Heart left ventricle (tissue), 16 donors: ENCODE measurements around the gene RFX3. TPM values are rescaled to one million over a fixed set of nuclear protein-coding genes. Genes with fewer than 3 reads are reported as not detected.

Experiments
- ATAC-seq, 4 donors: fragments of 200-7000 bp; cut with Tn5 transposase; one replicate each; pipeline ENCODE4 v1.9.1; 2020 to 2022; ENCODE audit warnings: moderate library complexity in 4 of 4, mild to moderate bottlenecking in 3 of 4, moderate number of reproducible peaks in 1 of 4
- DNase-seq, 5 donors: peaks; one replicate each; pipeline ENCODE4 v3.0.0-alpha.2; 2020
- H3K27ac ChIP-seq, 12 donors: fragments of 200-600 bp; sonication (generic) in 4 of 12; one replicate each; pipeline versions ENCODE4 v1.5.0 to v1.8.0; 2016 to 2022; ENCODE audit warnings: mild to moderate bottlenecking in 2 of 12
- H3K27me3 ChIP-seq, 9 donors: fragments of 200-600 bp; sonication (generic) in 2 of 9; one replicate each; pipeline versions ENCODE4 v1.5.1 to v1.8.0; 2016 to 2022; ENCODE audit warnings: mild to moderate bottlenecking in 3 of 9
- H3K36me3 ChIP-seq, 9 donors: fragments of 200-600 bp; sonication (generic) in 2 of 9; one replicate each; pipeline versions ENCODE4 v1.5.0 to v1.8.0; 2018 to 2022; ENCODE audit warnings: mild to moderate bottlenecking in 2 of 9
- H3K4me1 ChIP-seq, 12 donors: fragments of 200-600 bp; sonication (generic) in 4 of 12; one replicate each; pipeline versions ENCODE4 v1.5.0 to v1.8.0; 2016 to 2022; ENCODE audit warnings: mild to moderate bottlenecking in 3 of 12
- H3K4me3 ChIP-seq, 12 donors: fragments of 200-600 bp; sonication (generic) in 4 of 12; one replicate each; pipeline versions ENCODE4 v1.5.0 to v1.8.0; 2017 to 2022; ENCODE audit warnings: mild to moderate bottlenecking in 9 of 12, moderate library complexity in 4 of 12
- H3K9me3 ChIP-seq, 12 donors: fragments of 200-600 bp; sonication (generic) in 4 of 12; one replicate each; pipeline versions ENCODE4 v1.5.0 to v1.8.0; 2016 to 2022; ENCODE audit warnings: mild to moderate bottlenecking in 1 of 12
- POLR2A ChIP-seq, 2 donors: fragments of 450-650 bp; IDR thresholded peaks; one replicate each; pipeline ENCODE4 v1.6.1; 2017; ENCODE audit warnings: antibody characterized with exemption in 2 of 2, mild to moderate bottlenecking in 2 of 2, moderate library complexity in 2 of 2
- WGBS, 4 donors: extraction: QIAGEN DNeasy Blood & Tissue Kit in 2 of 4; methylation state at CpG; one replicate each; pipeline versions ENCODE4 v1.1.5 to v1.1.7; 2013 to 2018; 5-methylcytosine and 5-hydroxymethylcytosine counted together
- intact Hi-C, 10 donors: fragments of 100-400 bp; cut with DNase I; formaldehyde crosslinking; loops; one replicate each; pipeline versions ENCODE4 v1.11.1 to v1.14.2; 2022
- polyA plus RNA-seq, 2 donors: library from polyadenylated mRNA; stranded (reverse); fragments of 200-250 nt; gene quantifications; one replicate each; pipeline ENCODE4 v1.2.3, GENCODE V29; 2013
- total RNA-seq, 9 donors: library from RNA; depleted of rRNA in 2 of 9; stranded (reverse); fragments of >200 nt in 2 of 9; fragmentation: NEBNext Ultra II Directional in 3 of 9; extraction: Animal tissue kit (Norgen Biotek cat#: 25700) in 3 of 9; gene quantifications; one replicate each; pipeline versions ENCODE4 v1.1.0 to v1.2.4, GENCODE V29; 2016 to 2023
- TF ChIP-seq, protein P1 (sequence below), 12 donors: fragments of 200-600 bp; sonication (generic) in 4 of 12; IDR thresholded peaks; one replicate each; pipeline versions ENCODE4 v1.5.0 to v1.8.0; 2018 to 2022; ENCODE audit warnings: antibody characterized with exemption in 12 of 12, mild to moderate bottlenecking in 5 of 12
- donor health status: ischemic (EF 13 %, LVEDD 7.1; RV severe dilation, severe dysfunction).
- donor health status: healthy with polysubstance abuse.
- donor health status: DM: no; HTN: yes; CAD: no.
- donor health status: DM: no; HTN: no; CAD: no.
- donor health status: ischemic (EF 25% LVEDD 6.9; RV normal size, moderate dysfunction).
- donor health status: ischemic (EF 25% LVEDD 5.7; RV mildly dilated, moderate dysfunction).
- donor health status: healthy.
- donor health status: DM: yes; HTN: yes; CAD: no.
- donor health status: ischemic (EF 35%, LVEDD 5.7; RV mildly dilated, moderate dysfunction).
- donor health status: nonischemic (EF 11% LVEDD 7.7; RV severe dilation, severe dysfunction).
- donor health status: DM: yes; HTN: yes; CAD: no.
- donor health status: PGD.
- donor health status: ischemic (EF 29% LVEDD 5.4; RV normal size, mild dysfunction).
- donor health status: nonischemic (EF 23%, LVEDD 6.1; RV moderate dilation, normal function).

RFX3 gene
- total and polyA plus RNA-seq, 11 donors = 0.80 to 8.3 (median 2.9) TPM

DNA sequence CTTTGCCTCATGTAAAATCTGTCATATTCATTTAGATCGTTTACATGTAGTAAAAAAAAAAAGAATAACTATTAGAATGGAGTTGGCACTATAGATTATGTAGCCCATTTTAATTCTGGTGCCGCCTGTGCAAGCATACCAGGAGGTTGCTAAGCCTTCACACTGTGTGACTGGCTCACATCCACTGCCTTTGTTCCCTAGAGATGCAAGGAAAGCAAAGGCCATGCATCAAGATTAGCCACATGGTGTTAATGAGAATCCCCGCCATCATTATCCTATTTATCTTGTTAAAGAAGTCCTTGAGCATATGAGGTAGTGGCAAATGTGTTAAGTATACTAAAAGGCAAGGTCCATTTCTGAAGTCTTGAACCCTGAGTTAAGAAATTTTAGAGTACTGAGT lies 279.6 kb downstream of the RFX3 start:
- no peak for DNase-seq
- WGBS, 4 donors = 92 to 97% (median 94%) methylated on average over 3 of the region's 3 CpGs
- no peak for ATAC-seq
- H3K36me3 ChIP-seq = peaks cover 0 to 31% (median 14%) of the 10 kb centered on the region in 9 donors
- no peaks in the 10 kb centered on the region for H3K27me3 ChIP-seq
- intact Hi-C loops = loop anchor here in 3 of 10 donors (10.0 kb wide), 3 partner anchors 189 to 1129 kb away; no protein-coding TSS in a partner anchor
- H3K9me3 ChIP-seq = no peaks in the 10 kb centered on the region
- no peak overlapping the region for H3K4me3 ChIP-seq
- no peak overlapping the region for H3K27ac ChIP-seq
- H3K4me1 ChIP-seq = peaks cover 0 to 4% (median 0%) of the 10 kb centered on the region in 12 donors
- no peak for TF ChIP-seq POLR2A (IDR thresholded peaks at IDR 0.05)
- TF ChIP-seq, protein P1, sequence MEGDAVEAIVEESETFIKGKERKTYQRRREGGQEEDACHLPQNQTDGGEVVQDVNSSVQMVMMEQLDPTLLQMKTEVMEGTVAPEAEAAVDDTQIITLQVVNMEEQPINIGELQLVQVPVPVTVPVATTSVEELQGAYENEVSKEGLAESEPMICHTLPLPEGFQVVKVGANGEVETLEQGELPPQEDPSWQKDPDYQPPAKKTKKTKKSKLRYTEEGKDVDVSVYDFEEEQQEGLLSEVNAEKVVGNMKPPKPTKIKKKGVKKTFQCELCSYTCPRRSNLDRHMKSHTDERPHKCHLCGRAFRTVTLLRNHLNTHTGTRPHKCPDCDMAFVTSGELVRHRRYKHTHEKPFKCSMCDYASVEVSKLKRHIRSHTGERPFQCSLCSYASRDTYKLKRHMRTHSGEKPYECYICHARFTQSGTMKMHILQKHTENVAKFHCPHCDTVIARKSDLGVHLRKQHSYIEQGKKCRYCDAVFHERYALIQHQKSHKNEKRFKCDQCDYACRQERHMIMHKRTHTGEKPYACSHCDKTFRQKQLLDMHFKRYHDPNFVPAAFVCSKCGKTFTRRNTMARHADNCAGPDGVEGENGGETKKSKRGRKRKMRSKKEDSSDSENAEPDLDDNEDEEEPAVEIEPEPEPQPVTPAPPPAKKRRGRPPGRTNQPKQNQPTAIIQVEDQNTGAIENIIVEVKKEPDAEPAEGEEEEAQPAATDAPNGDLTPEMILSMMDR (IDR thresholded peaks at IDR 0.05) = no peak

DNA sequence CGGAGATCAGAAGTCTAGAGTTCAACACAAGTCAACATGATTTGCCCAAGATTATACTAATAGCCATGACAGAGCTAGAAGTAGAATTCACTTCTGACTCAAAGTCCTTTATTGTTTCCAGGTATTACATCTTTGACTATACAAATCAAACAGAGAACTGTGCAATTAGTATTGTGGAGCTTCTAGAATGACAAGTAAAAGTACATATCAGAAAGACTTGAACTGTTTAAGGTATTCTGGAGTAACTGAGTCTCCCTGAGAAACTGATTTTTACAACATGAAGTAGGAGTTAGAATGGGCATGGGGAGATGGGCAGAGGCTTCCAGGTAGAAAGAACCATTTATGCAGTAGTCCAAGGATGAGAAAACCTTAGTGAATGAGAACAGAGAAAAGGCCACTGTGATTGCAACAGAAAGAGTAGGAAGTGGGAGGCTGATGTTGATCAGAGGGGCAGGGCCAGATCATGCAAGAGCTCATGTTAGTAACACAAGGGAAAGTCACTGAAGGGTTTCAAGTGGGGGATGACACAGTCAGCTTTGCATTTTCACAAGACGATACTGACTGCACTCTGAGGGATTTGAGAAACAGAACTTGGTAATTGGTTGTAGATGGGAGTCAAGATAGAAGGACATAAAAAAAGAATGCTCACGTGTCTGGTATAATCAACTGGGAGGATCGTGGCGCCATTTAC lies 280.7 kb downstream of the RFX3 start:
- no peaks in the 10 kb centered on the region for H3K27me3 ChIP-seq
- peaks cover 0 to 5% (median 0%) of the 10 kb centered on the region in 12 donors for H3K4me1 ChIP-seq
- 91 to 98% (median 95%) methylated on average over 5 of the region's 5 CpGs for WGBS, 4 donors
- TF ChIP-seq POLR2A (IDR thresholded peaks at IDR 0.05) = no peak
- TF ChIP-seq, protein P1 (IDR thresholded peaks at IDR 0.05) = no peak
- H3K4me3 ChIP-seq = no peak overlapping the region
- DNase-seq (no peak), ATAC-seq (no peak)
- H3K27ac ChIP-seq = no peak overlapping the region
- intact Hi-C loops = loop anchor here in 7 of 10 donors (5.0 to 10.0 kb wide), 5 partner anchors 190 to 1130 kb away; no protein-coding TSS in a partner anchor
- H3K9me3 ChIP-seq = no peaks in the 10 kb centered on the region
- peaks cover 0 to 31% (median 14%) of the 10 kb centered on the region in 9 donors for H3K36me3 ChIP-seq

DNA sequence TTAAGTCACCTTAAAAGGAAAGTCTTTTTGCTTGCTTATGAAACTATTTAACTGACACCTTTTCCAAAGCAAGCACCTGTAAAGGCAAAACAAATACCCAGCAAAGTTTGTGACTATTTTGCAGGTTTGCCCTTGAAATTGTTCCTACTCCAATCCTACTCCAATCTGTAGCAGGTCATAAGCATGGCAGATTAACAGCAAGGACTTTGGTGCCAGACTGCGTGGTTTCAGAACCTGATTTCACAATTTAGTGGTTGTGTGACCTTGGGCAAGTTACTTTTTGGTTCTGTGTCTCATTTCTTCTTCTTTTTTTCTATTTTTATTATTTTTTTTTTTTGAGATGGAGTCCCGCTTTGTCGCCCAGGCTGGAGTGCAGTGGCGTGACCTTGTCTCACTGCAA lies 282.1 kb downstream of the RFX3 start:
- Histone ChIP-seq H3K4me1 (peaks cover 0 to 5% (median 0%) of the 10 kb centered on the region in 12 donors), H3K27ac (no peak overlapping the region), H3K9me3 (no peaks in the 10 kb centered on the region), H3K36me3 (peaks cover 0 to 31% (median 14%) of the 10 kb centered on the region in 9 donors), H3K4me3 (no peak overlapping the region), H3K27me3 (no peaks in the 10 kb centered on the region)
- DNase-seq (no peak), ATAC-seq (no peak)
- intact Hi-C loops = loop anchor here in 7 of 10 donors (5.0 to 10.0 kb wide), 5 partner anchors 191 to 1131 kb away; no protein-coding TSS in a partner anchor
- 88 to 90% (median 90%) methylated on average over 4 of the region's 4 CpGs for WGBS, 4 donors
- no peak for TF ChIP-seq POLR2A (IDR thresholded peaks at IDR 0.05)
- TF ChIP-seq, protein P1 (IDR thresholded peaks at IDR 0.05) = no peak

DNA sequence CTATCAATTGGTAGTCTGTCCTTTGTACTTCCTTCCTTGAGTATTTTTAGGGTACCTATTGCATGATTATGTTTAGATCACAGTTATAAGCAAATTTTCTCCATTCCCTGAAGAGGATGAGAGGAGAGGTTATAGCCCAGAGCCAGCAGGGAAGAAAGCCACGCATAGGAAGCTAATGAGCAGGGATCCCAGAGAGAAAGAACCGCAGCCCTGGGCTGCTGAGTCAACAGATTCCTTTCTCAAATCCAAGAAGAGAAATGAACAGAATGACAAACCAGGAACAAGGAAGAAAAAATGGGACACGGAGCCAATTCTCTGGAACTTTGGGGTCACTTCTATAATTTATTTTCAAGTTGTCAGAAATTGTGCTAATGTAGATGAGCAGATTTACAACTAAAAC lies 284.5 kb downstream of the RFX3 start:
- 70 to 78% (median 75%) methylated on average over 3 of the region's 3 CpGs for WGBS, 4 donors
- TF ChIP-seq, protein P1 (IDR thresholded peaks at IDR 0.05) = no peak
- TF ChIP-seq POLR2A (IDR thresholded peaks at IDR 0.05) = no peak
- no peak for ATAC-seq
- H3K27me3 ChIP-seq = no peaks in the 10 kb centered on the region
- no peaks in the 10 kb centered on the region for H3K9me3 ChIP-seq
- intact Hi-C loops = loop anchor here in 7 of 10 donors (5.0 to 10.0 kb wide), 5 partner anchors 194 to 1134 kb away; no protein-coding TSS in a partner anchor
- peaks cover 0 to 15% (median 0%) of the 10 kb centered on the region in 9 donors for H3K36me3 ChIP-seq
- no peak overlapping the region for H3K27ac ChIP-seq
- no peak for DNase-seq
- H3K4me1 ChIP-seq = peaks cover 0 to 5% (median 0%) of the 10 kb centered on the region in 12 donors
- H3K4me3 ChIP-seq = no peak overlapping the region
